ENCODE data around the gene DDX39A. TPM values are rescaled to one million over a fixed set of nuclear protein-coding genes. Genes with fewer than 3 reads are reported as not detected.
"Not testable (repeated sequence)": the region's sequence is repeated elsewhere in the genome, so short reads cannot be mapped to it uniquely, and the experiment has no call there.

Gene DDX39A
- total RNA-seq, 1 donor from 2014 or later = 280 TPM

DNA sequence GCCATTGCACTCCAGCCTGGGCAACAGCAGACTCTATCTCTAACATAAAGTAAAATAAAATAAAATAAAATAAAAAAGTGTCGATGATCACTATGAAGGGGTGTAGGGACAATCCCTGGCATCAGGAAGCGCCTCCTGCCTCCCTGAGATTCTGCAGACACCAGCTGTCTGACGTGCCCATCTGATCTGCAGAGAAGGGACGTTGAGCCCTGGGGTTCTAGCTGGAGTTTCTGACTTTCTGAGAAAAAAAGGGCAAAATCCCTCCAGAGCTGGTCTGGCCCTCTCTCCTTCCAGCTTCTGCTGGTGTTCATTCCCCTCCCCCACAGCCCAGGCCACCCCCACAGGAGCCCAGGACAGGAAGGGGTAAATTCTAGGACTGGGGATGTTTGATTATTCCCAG, 40.3 kb downstream of the DDX39A start:
- Mint-ChIP-seq H3K4me1 (peaks cover 35% of the 10 kb centered on the region), H3K9me3 (no peaks in the 10 kb centered on the region), H3K4me3 (no peak overlapping the region), H3K27ac (no peak overlapping the region), H3K36me3 (ENCODE audit: low read depth) (peaks cover 15% of the 10 kb centered on the region), H3K27me3 (no peaks in the 10 kb centered on the region)
- intact Hi-C loops (cut with micrococcal nuclease) = no loop called here
- no peak for DNase-seq

GRCh38 chr19:14377883-14378328, 41.2 kb downstream of the DDX39A start:
- Mint-ChIP-seq H3K27me3 (no peaks in the 10 kb centered on the region), H3K9me3 (no peaks in the 10 kb centered on the region), H3K4me3 (peak overlapping the region; percentile 21), H3K4me1 (peaks cover 38% of the 10 kb centered on the region), H3K27ac (peak overlapping the region; percentile 58), H3K36me3 (ENCODE audit: low read depth) (peaks cover 9% of the 10 kb centered on the region)
- intact Hi-C loops (cut with micrococcal nuclease) = no loop called here
- DNase-seq = no peak

- Mint-ChIP-seq H3K36me3 (ENCODE audit: low read depth) (no peaks in the 10 kb centered on the region), H3K4me1 (peaks cover 49% of the 10 kb centered on the region), H3K27ac (peak overlapping the region; percentile 95), H3K9me3 (no peaks in the 10 kb centered on the region), H3K27me3 (no peaks in the 10 kb centered on the region), H3K4me3 (peak overlapping the region; percentile 66)
- DNase-seq = no peak
- intact Hi-C loops (cut with micrococcal nuclease) = no loop called here
These were observed 43.4 kb downstream of the DDX39A start for GRCh38 chr19:14375582-14376291.

GRCh38 chr19:14375055-14375581, 44.0 kb downstream of the DDX39A start:
- Mint-ChIP-seq H3K36me3 (ENCODE audit: low read depth) (no peaks in the 10 kb centered on the region), H3K4me1 (peaks cover 47% of the 10 kb centered on the region), H3K27me3 (no peaks in the 10 kb centered on the region), H3K27ac (peak overlapping the region; percentile 95), H3K4me3 (peak overlapping the region; percentile 66), H3K9me3 (no peaks in the 10 kb centered on the region)
- intact Hi-C loops (cut with micrococcal nuclease) = no loop called here
- peak; percentile 94 for DNase-seq

GRCh38 chr19:14374313-14374712, 44.8 kb downstream of the DDX39A start:
- H3K27me3 Mint-ChIP-seq; H3K36me3 Mint-ChIP-seq (ENCODE audit: low read depth); intact Hi-C loops (cut with micrococcal nuclease); DNase-seq; H3K9me3 Mint-ChIP-seq: not testable (repeated sequence)
- H3K4me3 Mint-ChIP-seq = peak overlapping the region; percentile 66
- peaks cover 51% of the 10 kb centered on the region for H3K4me1 Mint-ChIP-seq
- H3K27ac Mint-ChIP-seq = peak overlapping the region; percentile 95

GRCh38 chr19:14372384-14373077, 46.6 kb downstream of the DDX39A start:
- H3K27me3 Mint-ChIP-seq; H3K9me3 Mint-ChIP-seq; H3K36me3 Mint-ChIP-seq (ENCODE audit: low read depth); intact Hi-C loops (cut with micrococcal nuclease): not testable (repeated sequence)
- DNase-seq = peak; percentile 66
- Mint-ChIP-seq H3K27ac (peak overlapping the region; percentile 96), H3K4me1 (peaks cover 53% of the 10 kb centered on the region), H3K4me3 (peak overlapping the region; percentile 63)

GRCh38 chr19:14371301-14371821, 47.8 kb downstream of the DDX39A start:
- intact Hi-C loops (cut with micrococcal nuclease) = no loop called here
- Mint-ChIP-seq H3K9me3 (peaks cover 3% of the 10 kb centered on the region), H3K36me3 (ENCODE audit: low read depth) (peaks cover 7% of the 10 kb centered on the region), H3K4me3 (peak overlapping the region; percentile 77), H3K4me1 (peaks cover 61% of the 10 kb centered on the region), H3K27ac (peak overlapping the region; percentile 96), H3K27me3 (no peaks in the 10 kb centered on the region)
- no peak for DNase-seq

DNA sequence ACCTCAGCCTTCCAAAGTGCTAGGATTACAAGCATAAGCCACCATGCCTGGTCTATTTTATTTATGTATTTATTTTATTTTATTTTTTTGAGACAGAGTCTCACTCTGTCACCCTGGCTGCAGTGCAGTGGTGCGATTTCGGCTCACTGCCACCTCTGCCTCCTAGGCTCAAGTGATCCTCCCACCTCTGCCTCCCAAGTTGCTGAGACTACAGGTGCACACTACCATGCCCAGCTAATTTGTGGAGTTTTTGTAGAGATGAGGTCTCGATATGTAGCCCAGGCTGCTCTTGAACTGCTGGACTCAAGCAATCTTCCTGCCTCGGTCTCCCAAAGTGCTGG, 48.2 kb downstream of the DDX39A start:
- H3K4me3 Mint-ChIP-seq = peak overlapping the region; percentile 78
- no peaks in the 10 kb centered on the region for H3K27me3 Mint-ChIP-seq
- H3K9me3 Mint-ChIP-seq = peaks cover 3% of the 10 kb centered on the region
- H3K4me1 Mint-ChIP-seq = peaks cover 62% of the 10 kb centered on the region
- no peak for DNase-seq
- peak overlapping the region; percentile 100 for H3K27ac Mint-ChIP-seq
- intact Hi-C loops (cut with micrococcal nuclease) = no loop called here
- peaks cover 7% of the 10 kb centered on the region for H3K36me3 Mint-ChIP-seq (ENCODE audit: low read depth)

DNA sequence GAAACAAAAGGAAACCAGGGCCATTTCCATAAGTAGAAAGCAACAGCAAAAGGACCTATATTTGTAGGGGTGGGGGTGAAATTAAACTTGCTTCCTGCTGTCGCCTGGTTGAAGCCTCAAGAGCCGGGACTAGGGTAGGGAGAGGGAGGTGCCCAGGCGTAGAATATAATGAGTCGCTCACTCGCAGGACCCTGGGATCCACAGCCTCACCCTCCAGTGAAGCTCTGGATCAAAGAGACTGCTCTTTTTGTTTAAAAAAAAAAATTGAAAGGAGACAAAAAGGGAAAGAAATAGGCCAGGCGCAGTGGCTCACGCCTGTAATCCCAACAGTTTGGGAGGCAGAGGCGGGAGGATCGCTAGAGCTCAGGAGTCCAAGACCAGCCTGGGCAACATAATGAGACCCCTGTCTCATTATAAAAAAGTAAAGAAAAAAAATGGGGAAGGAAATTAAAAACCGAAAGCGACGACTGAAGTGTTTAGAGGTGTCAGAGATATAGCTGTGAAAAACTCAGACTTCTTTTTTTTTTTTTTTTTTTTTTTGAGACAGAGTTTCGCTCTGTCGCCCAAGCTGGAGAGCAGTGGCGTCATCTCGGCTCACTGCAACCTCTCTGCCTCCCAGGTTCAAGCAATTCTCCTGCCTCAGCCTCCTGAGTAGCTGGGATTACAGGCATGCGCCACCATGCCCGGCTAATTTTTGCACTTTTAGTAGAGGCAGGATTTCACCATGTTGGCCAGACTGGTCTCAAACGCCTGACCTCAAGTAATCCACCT, 48.8 kb downstream of the DDX39A start:
- DNase-seq = peak; percentile 89

GRCh38 chr19:14369399-14370168, 49.6 kb downstream of the DDX39A start:
- DNase-seq = peak; percentile 96
- Mint-ChIP-seq H3K36me3 (ENCODE audit: low read depth) (peaks cover 7% of the 10 kb centered on the region), H3K4me1 (peaks cover 57% of the 10 kb centered on the region), H3K9me3 (peaks cover 3% of the 10 kb centered on the region), H3K4me3 (peak overlapping the region; percentile 78), H3K27ac (peak overlapping the region; percentile 100), H3K27me3 (no peaks in the 10 kb centered on the region)
- intact Hi-C loops (cut with micrococcal nuclease) = loop anchor here (2.0 to 5.0 kb wide), 2 partner anchors 49 to 232 kb away; partner anchors contain the start of genes ASF1B and DDX39A

More for the DNA sequence above, 48.8 kb downstream of the DDX39A start:
- peak overlapping the region; percentile 78 for H3K4me3 Mint-ChIP-seq
- H3K9me3 Mint-ChIP-seq = peaks cover 3% of the 10 kb centered on the region
- intact Hi-C loops (cut with micrococcal nuclease) = no loop called here
- H3K4me1 Mint-ChIP-seq = peaks cover 59% of the 10 kb centered on the region
- H3K36me3 Mint-ChIP-seq (ENCODE audit: low read depth) = peaks cover 7% of the 10 kb centered on the region
- H3K27me3 Mint-ChIP-seq = no peaks in the 10 kb centered on the region
- peak overlapping the region; percentile 100 for H3K27ac Mint-ChIP-seq

DNA sequence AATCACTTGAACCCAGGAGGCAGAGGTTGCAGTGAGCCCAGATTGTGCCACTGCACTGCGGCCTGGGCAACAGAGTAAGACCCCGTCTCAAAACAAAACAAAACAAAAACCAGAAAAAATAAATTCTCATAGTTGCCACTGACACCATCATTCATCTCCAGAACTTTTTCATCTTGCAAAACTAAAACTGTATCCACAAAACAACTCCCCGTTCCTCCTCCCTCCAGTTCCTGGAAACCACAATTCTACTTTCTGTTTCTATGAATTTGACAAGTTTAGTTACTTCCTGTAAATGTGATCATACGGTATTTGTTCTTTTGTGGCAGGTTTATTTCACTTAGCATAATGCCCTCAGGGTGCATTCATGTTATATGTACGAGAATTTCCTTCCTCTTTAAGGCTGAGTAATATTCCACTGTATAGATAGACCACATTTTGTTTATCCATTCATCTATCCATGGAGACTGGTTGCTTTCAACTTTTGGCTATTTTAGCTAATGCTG, 51.1 kb downstream of the DDX39A start:
- Mint-ChIP-seq H3K4me1 (peaks cover 59% of the 10 kb centered on the region), H3K27me3 (no peaks in the 10 kb centered on the region), H3K4me3 (peak overlapping the region; percentile 69), H3K27ac (peak overlapping the region; percentile 100), H3K9me3 (peaks cover 3% of the 10 kb centered on the region), H3K36me3 (ENCODE audit: low read depth) (peaks cover 7% of the 10 kb centered on the region)
- DNase-seq = peak; percentile 88
- intact Hi-C loops (cut with micrococcal nuclease) = loop anchor here (1.0 to 5.0 kb wide), 4 partner anchors 16 to 231 kb away; partner anchors contain the start of genes ASF1B and DDX39A

DNA sequence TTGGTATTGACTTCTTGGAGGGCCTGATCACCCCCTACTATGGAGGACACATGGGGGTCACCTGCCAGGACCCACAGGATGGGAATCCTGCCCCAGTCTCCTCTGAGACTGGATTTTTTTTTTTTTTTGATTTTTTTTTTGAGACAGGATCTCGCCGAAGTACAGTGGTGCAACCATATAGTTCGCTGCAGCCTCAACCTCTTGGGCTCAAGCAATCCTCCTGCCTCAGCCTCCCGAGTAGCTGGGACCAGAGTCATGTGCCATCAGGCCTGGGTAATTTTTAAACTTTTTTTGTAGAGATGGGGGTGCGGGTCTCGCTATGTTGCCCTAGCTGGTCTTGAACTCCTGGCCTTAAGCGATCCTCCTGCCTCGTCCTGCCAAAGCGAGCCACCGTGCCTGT, 52.1 kb downstream of the DDX39A start:
- Mint-ChIP-seq H3K27ac (peak overlapping the region; percentile 100), H3K27me3 (no peaks in the 10 kb centered on the region), H3K4me3 (peak overlapping the region; percentile 72), H3K36me3 (ENCODE audit: low read depth) (peaks cover 7% of the 10 kb centered on the region), H3K9me3 (peaks cover 3% of the 10 kb centered on the region), H3K4me1 (peaks cover 58% of the 10 kb centered on the region)
- DNase-seq = no peak
- intact Hi-C loops (cut with micrococcal nuclease) = loop anchor here (5.0 kb wide), 1 partner anchor 230 kb away; the partner anchor contains the start of gene ASF1B

Measured in activated CD4-positive, alpha-beta T cell treated with anti-CD3 and anti-CD28 coated beads, Interleukin-2, amount 10 ng/mL, durations not matched to agents 24 days and 14 days (primary cell).